Mesenchymal stem cell (in vitro differentiated cells and primary cell): ENCODE results near the gene GCG.

Experiments used
- DNase-seq: peaks from one replicate; pipeline ENCODE4 v3.0.0-alpha.2; 2013
- H2AFZ ChIP-seq: one replicate; pipeline ENCODE4 v1.6.1; 2013; ENCODE audit warnings: low read depth, mild to moderate bottlenecking, control low read depth, inconsistent platforms, low read length, moderate library complexity
- H2AK5ac ChIP-seq: 2 replicates; pipeline ENCODE4 v1.6.1; 2013; ENCODE audit warnings: low read length, moderate library complexity, mild to moderate bottlenecking, inconsistent platforms; ENCODE audit not compliant: severe bottlenecking
- H2BK120ac ChIP-seq: one replicate; pipeline ENCODE4 v1.6.1; 2013; ENCODE audit warnings: low read depth, mild to moderate bottlenecking, inconsistent platforms, low read length, moderate library complexity
- H2BK12ac ChIP-seq, 2 experiments: one replicate each; pipeline ENCODE4 v1.6.1; 2013; ENCODE audit warnings: inconsistent platforms in 2 of 2, low read length in 2 of 2, mild to moderate bottlenecking in 2 of 2, moderate library complexity in 2 of 2, control low read depth in 1 of 2
- H2BK15ac ChIP-seq: one replicate; pipeline ENCODE4 v1.6.1; 2013; ENCODE audit warnings: mild to moderate bottlenecking, low read depth, inconsistent platforms; ENCODE audit not compliant: poor library complexity, severe bottlenecking
- H2BK5ac ChIP-seq: 2 replicates; pipeline ENCODE4 v1.6.1; 2013; ENCODE audit warnings: low read depth, mild to moderate bottlenecking, low read length, control low read depth, inconsistent platforms; ENCODE audit not compliant: poor library complexity, severe bottlenecking
- H3K14ac ChIP-seq, 2 experiments: one replicate each; pipeline ENCODE4 v1.6.1; 2013; ENCODE audit warnings: inconsistent platforms in 2 of 2, low read length in 2 of 2, control low read depth in 1 of 2, mild to moderate bottlenecking in 1 of 2, moderate library complexity in 1 of 2
- H3K18ac ChIP-seq, 2 experiments: one replicate each; pipeline ENCODE4 v1.6.1; 2013; ENCODE audit warnings: inconsistent platforms in 2 of 2, low read length in 2 of 2, control low read depth in 1 of 2, low read depth in 1 of 2, mild to moderate bottlenecking in 1 of 2
- H3K23ac ChIP-seq, 2 experiments: one replicate each; pipeline ENCODE4 v1.6.1; 2013; ENCODE audit warnings: inconsistent platforms in 2 of 2, low read length in 2 of 2, mild to moderate bottlenecking in 2 of 2, moderate library complexity in 2 of 2, control low read depth in 1 of 2
- H3K27ac ChIP-seq: 2 replicates; pipeline ENCODE4 v1.5.1; 2013; ENCODE audit warnings: mild to moderate bottlenecking, moderate library complexity, low read length, control low read depth, inconsistent platforms; ENCODE audit not compliant: poor library complexity, severe bottlenecking
- H3K27me3 ChIP-seq, 2 experiments: 2 replicates each; pipeline versions ENCODE4 v1.6.1 to v1.7.0; 2013; ENCODE audit warnings: low read length in 2 of 2, mild to moderate bottlenecking in 2 of 2, moderate library complexity in 2 of 2, control low read depth in 1 of 2, inconsistent platforms in 1 of 2; ENCODE audit not compliant: control insufficient read depth in 1 of 2, insufficient read depth in 1 of 2
- H3K36me3 ChIP-seq, 2 experiments: 2 replicates each; pipeline versions ENCODE4 v1.6.1 to v1.7.0; 2013; ENCODE audit warnings: low read length in 2 of 2, control low read depth in 1 of 2, inconsistent platforms in 1 of 2, low read depth in 1 of 2, mild to moderate bottlenecking in 1 of 2; ENCODE audit not compliant: insufficient read depth in 2 of 2, control insufficient read depth in 1 of 2
- H3K4ac ChIP-seq, 2 experiments: one replicate each; pipeline ENCODE4 v1.6.1; 2013; ENCODE audit warnings: inconsistent platforms in 2 of 2, low read length in 2 of 2, mild to moderate bottlenecking in 2 of 2, moderate library complexity in 2 of 2, control low read depth in 1 of 2, low read depth in 1 of 2
- H3K4me1 ChIP-seq: 2 replicates; pipeline ENCODE4 v1.6.1; 2013; ENCODE audit warnings: low read depth, low read length, control low read depth; ENCODE audit not compliant: control insufficient read depth, insufficient read depth
- H3K4me2 ChIP-seq: 2 replicates; pipeline ENCODE4 v1.6.1; 2013; ENCODE audit warnings: low read length, mild to moderate bottlenecking, inconsistent platforms; ENCODE audit not compliant: poor library complexity, severe bottlenecking
- H3K4me3 ChIP-seq, 2 experiments: 2 replicates each; pipeline versions ENCODE4 v1.5.1 to v1.7.0; 2013; ENCODE audit warnings: low read length in 2 of 2, mild to moderate bottlenecking in 2 of 2, control low read depth in 1 of 2, low read depth in 1 of 2; ENCODE audit not compliant: insufficient read depth in 1 of 2
- H3K79me1 ChIP-seq: replicated peaks from 2 replicates; pipeline ENCODE4 v1.6.1; 2013; ENCODE audit warnings: mild to moderate bottlenecking, control low read depth, low read length, inconsistent platforms; ENCODE audit not compliant: poor library complexity, severe bottlenecking
- H3K9ac ChIP-seq: 2 replicates; pipeline ENCODE4 v1.7.0; 2013; ENCODE audit warnings: mild to moderate bottlenecking, low read length, moderate library complexity
- H3K9me3 ChIP-seq: 2 replicates; pipeline ENCODE4 v1.7.0; 2013; ENCODE audit warnings: mild to moderate bottlenecking, low read length; ENCODE audit not compliant: control insufficient read depth
- H4K8ac ChIP-seq: one replicate; pipeline ENCODE4 v1.6.1; 2013; ENCODE audit warnings: inconsistent platforms, mild to moderate bottlenecking, low read length, moderate library complexity
- H4K91ac ChIP-seq: one replicate; pipeline ENCODE4 v1.6.1; 2013; ENCODE audit warnings: mild to moderate bottlenecking, low read length, inconsistent platforms
- WGBS: methylation state at CpG from one replicate; pipeline ENCODE4 v1.1.7; 2013; ENCODE audit warnings: mixed read lengths; 5-methylcytosine and 5-hydroxymethylcytosine counted together

GCG gene

DNA sequence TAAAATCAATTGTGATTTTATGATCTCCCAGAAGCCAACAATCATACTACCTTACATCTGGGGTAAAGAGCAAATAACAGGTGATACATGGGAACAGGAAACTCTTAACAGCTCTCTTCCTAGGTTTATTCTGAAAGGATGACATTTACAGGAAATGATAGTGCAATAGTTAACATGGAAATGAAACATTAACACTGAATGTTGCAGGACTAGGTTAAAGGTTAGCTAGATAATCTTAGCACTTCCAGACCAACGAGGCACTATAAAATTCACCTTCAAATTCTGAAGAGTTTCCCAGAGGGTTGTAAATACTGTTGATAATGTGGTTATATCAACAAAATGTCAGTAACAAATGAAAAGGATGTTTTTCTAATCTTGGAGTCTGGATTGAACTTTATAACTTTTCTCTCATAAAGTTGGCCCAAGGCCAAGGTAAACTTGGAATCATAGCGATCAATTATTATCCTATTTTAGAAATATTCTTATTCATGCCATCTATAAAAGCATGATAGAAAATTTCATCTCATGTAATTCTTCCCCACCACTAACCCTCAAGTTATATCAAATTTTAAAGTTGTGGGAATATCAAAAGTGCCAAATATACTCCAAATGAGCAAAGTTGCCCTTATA lies 32.9 kb upstream of the GCG start:
- 100% methylated on average over 1 of the region's 2 CpGs for WGBS
- Histone ChIP-seq H3K18ac (no peak overlapping the region), H3K9me3 (no peaks in the 10 kb centered on the region), H2AK5ac (no peak overlapping the region), H2BK15ac (no peak overlapping the region), H3K79me1 (no peaks in the 10 kb centered on the region), H4K8ac (no peak overlapping the region), H3K9ac (no peak overlapping the region), H3K4me1 (peaks cover 2% of the 10 kb centered on the region), H3K23ac (no peak overlapping the region), H3K27ac (no peak overlapping the region), H3K4me2 (no peak overlapping the region), H2BK12ac (no peak overlapping the region), H2BK120ac (no peak overlapping the region), H3K36me3 (peaks cover 0 to 100% of the 10 kb centered on the region in 2 experiments), H3K14ac (no peak overlapping the region), H3K4ac (no peak overlapping the region), H4K91ac (no peak overlapping the region), H2AFZ (no peak overlapping the region), H3K4me3 (no peak overlapping the region), H3K27me3 (no peaks in the 10 kb centered on the region), H2BK5ac (no peak overlapping the region)
- no peak for DNase-seq

DNA sequence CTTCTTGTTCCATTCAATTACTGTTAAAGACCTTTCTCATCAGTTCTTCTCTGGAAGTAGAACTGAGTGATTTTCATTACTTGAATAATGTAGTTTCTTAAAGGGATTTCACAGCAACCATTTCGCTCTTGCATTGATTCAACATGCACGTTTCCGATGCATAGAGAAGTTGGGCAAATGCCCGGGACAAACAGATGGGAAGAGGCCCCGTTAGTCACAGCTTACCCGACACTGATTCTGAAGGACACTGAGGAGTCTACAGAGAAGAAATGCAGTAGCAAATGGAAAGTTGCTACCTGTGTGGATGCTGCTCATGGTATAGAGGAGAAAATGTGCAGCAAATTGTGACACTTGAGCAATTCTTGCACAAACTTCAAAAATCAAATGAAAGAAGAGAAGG lies 32.3 kb upstream of the GCG start:
- WGBS: 92% methylated on average over 6 of the region's 6 CpGs
- Histone ChIP-seq H3K9me3 (no peaks in the 10 kb centered on the region), H3K27me3 (no peaks in the 10 kb centered on the region), H2BK5ac (no peak overlapping the region), H3K23ac (no peak overlapping the region), H4K8ac (no peak overlapping the region), H2BK12ac (no peak overlapping the region), H3K4me2 (no peak overlapping the region), H3K4ac (no peak overlapping the region), H3K36me3 (peaks cover 0 to 97% of the 10 kb centered on the region in 2 experiments), H3K4me3 (no peak overlapping the region), H2BK15ac (no peak overlapping the region), H3K9ac (no peak overlapping the region), H3K4me1 (peaks cover 2% of the 10 kb centered on the region), H4K91ac (no peak overlapping the region), H3K79me1 (no peaks in the 10 kb centered on the region), H3K14ac (no peak overlapping the region), H3K18ac (no peak overlapping the region), H3K27ac (no peak overlapping the region), H2BK120ac (no peak overlapping the region), H2AFZ (no peak overlapping the region), H2AK5ac (no peak overlapping the region)
- DNase-seq: no peak

DNA sequence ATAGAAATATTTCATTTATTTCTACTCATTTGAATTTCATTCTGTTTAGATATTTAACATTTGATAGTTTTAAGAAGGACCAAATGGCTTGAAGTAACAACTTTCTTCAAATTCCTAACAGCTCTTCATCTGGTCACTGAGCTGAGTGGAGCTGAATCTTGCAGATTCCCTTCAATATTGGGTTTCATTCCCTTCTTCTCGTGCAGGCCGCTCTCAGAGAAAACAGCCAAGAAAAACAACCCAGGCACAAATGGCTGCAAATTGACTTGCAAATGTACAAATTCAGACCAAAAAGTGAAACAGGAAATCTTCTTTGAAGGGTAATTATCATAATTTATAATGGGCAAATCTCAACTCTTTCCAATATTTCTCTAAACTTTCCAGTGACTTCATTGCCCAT lies 30.3 kb upstream of the GCG start:
- Histone ChIP-seq H2AK5ac (no peak overlapping the region), H2BK12ac (no peak overlapping the region), H3K14ac (no peak overlapping the region), H3K4ac (no peak overlapping the region), H2BK120ac (no peak overlapping the region), H3K4me2 (no peak overlapping the region), H3K9me3 (no peaks in the 10 kb centered on the region), H3K27ac (no peak overlapping the region), H3K4me3 (no peak overlapping the region), H2AFZ (no peak overlapping the region), H2BK15ac (no peak overlapping the region), H3K79me1 (no peaks in the 10 kb centered on the region), H3K4me1 (peaks cover 2% of the 10 kb centered on the region), H3K36me3 (peaks cover 0 to 97% of the 10 kb centered on the region in 2 experiments), H3K18ac (no peak overlapping the region), H4K91ac (no peak overlapping the region), H2BK5ac (no peak overlapping the region), H3K27me3 (no peaks in the 10 kb centered on the region), H3K23ac (no peak overlapping the region), H3K9ac (no peak overlapping the region), H4K8ac (no peak overlapping the region)
- no peak for DNase-seq
- 100% methylated on average over 2 of the region's 2 CpGs for WGBS

DNA sequence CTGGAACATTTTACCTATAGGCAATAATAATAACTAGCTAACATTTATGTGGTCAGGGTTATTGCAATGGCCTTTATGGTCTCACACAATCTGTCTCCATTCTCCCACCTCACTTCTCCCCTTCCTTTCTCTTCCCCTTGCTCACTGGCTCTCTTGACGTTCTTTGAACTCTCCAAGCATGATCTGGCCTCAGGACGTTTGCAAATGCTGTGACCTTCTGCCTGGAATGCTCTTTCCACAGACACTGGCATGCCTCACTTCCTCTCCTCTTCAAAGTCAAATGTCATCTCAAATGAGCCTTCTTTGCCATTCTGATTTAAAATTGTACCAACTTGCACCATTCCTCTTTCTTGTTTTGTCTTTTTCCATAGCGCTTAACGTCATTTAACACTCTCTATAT lies 25.3 kb upstream of the GCG start:
- Histone ChIP-seq H3K9ac (no peak overlapping the region), H2BK120ac (no peak overlapping the region), H2BK15ac (no peak overlapping the region), H3K4me3 (no peak overlapping the region), H3K4ac (no peak overlapping the region), H3K4me2 (no peak overlapping the region), H2AK5ac (no peak overlapping the region), H3K4me1 (no peaks in the 10 kb centered on the region), H2BK5ac (no peak overlapping the region), H2BK12ac (no peak overlapping the region), H3K9me3 (no peaks in the 10 kb centered on the region), H2AFZ (no peak overlapping the region), H3K27me3 (no peaks in the 10 kb centered on the region), H3K27ac (no peak overlapping the region), H3K18ac (no peak overlapping the region), H4K8ac (no peak overlapping the region), H4K91ac (no peak overlapping the region), H3K14ac (no peak overlapping the region), H3K23ac (no peak overlapping the region), H3K79me1 (no peaks in the 10 kb centered on the region), H3K36me3 (peaks cover 0 to 92% of the 10 kb centered on the region in 2 experiments)
- WGBS: 55% methylated on average over 3 of the region's 4 CpGs
- DNase-seq: no peak
